GM21390 (cell line): ENCODE measurements around the gene CLEC3B.
"Not testable (repeated sequence)": the region's sequence is repeated elsewhere in the genome, so short reads cannot be mapped to it uniquely, and the experiment has no call there.

Experiments
- ATAC-seq: cut with Tn5 transposase; IDR thresholded peaks from one replicate; pipeline ENCODE4 v1.9.1; 2021; ENCODE audit not compliant: unreplicated experiment

CLEC3B gene

GRCh38 chr3:45026038-45026437 is at the start of gene CLEC3B:
Gene CLEC3B (plus strand): TSS chr3:45026303. CDS start chr3:45026363, 60 bp downstream.
- ATAC-seq: no peak

GRCh38 chr3:44981220-44981619 is 44.9 kb upstream of the CLEC3B start:
- ATAC-seq: no peak

DNA sequence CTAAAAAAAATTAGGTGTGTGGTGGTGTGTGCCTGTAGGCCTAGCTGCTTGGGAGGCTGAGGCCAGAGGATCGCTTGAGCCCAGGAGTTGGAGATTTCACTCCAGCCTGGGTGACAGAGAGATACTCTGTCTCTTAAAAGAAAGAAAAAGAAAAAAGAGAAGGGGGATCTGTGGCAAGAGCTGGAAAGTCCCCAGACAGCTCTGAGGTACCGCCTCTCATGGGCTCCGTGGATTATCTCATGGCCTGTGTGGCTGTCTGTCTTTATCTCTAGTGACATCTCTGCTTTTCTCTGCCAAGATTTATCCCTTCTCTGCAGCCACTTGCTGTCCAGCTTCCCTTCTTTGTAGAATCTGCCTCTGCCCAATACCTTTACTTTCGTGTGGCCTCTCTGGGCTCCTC is 44.4 kb upstream of the CLEC3B start:
- no peak for ATAC-seq

DNA sequence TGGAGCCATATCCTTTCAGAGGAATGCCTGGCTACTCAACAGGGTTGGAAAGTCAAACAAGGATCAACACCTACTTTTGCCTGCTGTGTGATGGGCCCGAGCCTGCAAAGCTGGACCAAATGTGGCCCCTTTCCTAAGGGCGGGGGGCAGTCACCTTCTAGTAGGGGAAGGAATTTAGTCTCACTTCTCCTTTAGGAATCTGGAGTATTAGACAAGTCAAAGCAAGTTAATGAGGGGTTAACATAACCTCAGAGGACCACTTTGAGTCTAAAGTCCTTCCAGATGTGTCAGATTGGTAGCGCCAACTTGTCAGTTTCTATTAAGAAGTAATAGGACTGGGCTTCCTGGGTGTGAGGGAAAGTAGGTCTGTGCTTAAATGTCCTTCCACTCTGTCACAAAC is 43.3 kb upstream of the CLEC3B start:
- ATAC-seq: no peak

- no peak for ATAC-seq
Measured at GRCh38 chr3:44983484-44983941, 42.6 kb upstream of the CLEC3B start.

DNA sequence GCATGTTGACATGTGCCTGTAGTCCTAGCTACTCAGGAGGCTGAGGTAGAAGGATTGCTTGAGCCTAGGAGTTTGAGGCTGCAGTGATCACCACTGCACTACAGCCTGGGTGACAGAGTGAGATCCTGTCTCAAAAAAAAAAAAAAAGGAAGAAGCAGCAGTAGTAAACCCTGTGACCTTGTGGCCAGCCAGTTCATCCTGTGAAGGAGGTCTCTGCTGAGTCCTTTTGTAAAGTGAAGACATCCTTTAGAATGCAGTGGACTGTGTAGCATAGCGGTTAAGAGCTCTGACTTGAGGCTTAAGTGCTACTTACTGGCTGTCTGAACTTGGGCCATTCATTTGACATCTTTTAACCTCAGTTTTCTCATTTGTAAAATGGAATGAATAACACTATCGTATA is 41.8 kb upstream of the CLEC3B start:
- ATAC-seq: no peak

- not testable (repeated sequence) for ATAC-seq
Measured at GRCh38 chr3:44986330-44986729, 39.8 kb upstream of the CLEC3B start.

DNA sequence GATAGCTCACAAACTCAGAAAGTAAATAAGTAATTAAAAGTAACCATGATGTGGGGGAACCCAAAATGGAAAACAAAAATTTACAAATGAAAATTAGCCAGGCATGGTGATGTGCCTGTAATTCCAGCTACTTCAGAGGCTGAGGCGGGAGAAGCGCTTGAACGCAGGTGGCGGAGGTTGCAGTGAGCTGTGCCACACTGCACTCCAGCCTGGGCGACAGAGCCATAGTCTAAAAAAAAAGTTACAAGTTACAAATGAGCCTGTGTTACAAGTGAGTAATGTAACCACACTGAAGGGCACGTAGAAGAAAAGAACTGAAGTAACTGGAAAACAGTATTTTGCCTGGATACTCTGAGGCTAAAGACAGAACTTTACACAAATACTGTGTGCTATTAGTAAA is 38.8 kb upstream of the CLEC3B start:
- ATAC-seq: no peak

GRCh38 chr3:44988073-44988472 is 38.0 kb upstream of the CLEC3B start:
- no peak for ATAC-seq

- ATAC-seq: no peak
Measured at GRCh38 chr3:44989141-44989540, 37.0 kb upstream of the CLEC3B start.

GRCh38 chr3:44989636-44990373 is 36.3 kb upstream of the CLEC3B start:
- no peak for ATAC-seq

GRCh38 chr3:44991326-44991725 is 34.8 kb upstream of the CLEC3B start:
- ATAC-seq: no peak

DNA sequence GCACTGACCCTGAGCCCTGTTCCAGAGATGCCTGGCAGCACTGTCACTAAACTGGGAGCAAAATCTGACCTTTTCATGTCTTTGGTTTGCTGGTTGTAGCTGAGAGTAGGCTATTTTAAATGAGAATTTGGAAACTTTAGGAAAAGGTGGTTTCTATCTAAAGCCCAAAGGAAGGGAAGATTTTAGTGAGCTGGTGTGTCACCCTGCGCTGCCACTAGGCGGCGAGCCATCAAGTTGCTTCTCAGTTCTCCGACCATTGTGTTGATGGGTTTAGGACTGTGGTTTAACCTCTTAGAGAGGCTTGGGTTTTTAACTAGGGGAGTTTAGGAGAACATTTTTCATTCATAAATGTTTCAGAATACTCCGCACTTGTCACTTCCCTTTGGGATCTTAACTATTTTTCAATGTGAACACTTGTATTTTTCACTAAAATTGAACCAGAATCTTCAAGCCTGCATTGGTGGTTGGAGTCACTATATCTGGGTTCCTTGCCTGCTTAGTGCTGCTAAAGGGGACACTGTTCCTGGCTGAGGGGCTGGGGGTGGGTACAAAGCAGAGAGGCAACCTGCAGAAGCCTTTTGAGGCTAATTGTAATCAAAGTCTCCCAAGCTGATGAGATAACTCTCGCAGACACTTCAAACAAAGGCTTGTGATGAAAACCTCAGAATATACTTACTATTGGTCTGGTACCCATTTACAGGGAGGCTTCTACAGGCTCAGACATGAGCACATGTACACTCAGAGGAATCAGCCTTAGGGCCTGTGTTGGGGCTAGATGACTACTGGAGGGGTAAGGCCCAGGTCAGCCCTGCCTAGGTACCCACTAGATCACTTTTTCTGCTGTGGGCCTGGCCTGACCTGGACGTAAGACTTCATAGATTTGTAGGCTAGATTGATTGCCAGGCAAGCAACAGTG is 33.3 kb upstream of the CLEC3B start:
- no peak for ATAC-seq

DNA sequence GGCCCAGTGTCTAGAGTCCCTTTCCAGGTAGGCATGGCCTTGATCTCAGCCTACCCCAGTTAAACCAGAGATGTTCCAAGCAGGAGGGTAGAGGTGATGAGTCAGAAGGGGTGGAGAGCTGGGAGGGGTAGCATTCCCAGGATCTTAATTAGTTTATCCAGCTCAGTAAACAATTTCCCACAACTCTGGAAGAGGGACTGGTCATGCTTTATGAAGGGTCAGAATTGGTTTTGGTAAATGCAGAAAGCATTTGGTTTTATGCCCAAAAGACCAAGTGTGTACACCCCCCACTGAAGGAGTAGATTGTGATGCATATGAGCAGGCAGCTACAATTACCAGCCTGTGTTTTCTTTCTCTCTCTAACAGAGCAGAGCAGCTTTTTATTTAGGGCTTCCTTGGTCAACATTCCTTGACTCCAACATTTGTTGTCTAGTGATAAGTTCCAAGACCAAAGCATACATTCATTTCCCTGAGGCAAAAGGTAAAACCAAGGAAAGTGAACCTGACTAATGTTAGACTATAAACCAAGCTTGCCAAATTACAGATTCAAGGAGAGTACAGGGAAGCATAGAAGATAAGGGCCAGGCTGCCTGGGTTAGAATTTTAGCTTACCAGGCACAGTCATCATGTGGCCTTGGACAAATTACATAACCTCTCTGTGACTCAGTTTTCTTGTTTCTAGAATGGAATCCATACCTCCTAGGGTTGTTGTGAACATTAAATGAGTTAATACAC is 32.5 kb upstream of the CLEC3B start:
- no peak for ATAC-seq

DNA sequence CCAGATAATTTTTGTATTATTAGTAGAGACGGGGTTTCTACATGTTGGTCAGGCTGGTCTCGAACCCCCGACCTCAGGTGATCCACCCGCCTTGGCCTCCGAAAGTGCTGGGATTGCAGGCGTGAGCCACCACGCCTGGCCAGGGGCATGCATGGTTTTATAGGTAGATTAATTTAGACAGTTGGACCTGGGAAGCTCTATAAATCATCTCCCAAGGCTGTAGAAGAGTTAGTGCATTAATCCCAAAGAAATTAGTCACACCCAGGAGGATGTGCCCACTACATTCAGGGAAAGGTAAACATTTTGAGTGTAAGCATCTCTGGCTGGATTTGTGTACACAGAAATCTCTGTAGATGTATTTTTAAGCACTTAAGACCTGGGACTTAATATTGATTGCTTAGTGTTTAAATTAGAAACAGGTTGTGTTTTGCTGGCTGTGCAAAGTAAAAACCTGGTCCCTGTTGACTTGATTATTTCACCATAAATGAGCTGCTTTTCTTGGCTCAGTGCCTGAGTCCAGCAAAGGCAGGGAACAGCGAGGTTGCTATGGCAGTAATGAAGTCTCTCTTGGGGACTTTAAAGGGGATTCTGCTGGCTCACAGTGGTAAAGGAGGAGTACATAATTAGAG is 30.8 kb upstream of the CLEC3B start:
- ATAC-seq: no peak

- no peak for ATAC-seq
Measured at GRCh38 chr3:44996556-44996969, 29.5 kb upstream of the CLEC3B start.

DNA sequence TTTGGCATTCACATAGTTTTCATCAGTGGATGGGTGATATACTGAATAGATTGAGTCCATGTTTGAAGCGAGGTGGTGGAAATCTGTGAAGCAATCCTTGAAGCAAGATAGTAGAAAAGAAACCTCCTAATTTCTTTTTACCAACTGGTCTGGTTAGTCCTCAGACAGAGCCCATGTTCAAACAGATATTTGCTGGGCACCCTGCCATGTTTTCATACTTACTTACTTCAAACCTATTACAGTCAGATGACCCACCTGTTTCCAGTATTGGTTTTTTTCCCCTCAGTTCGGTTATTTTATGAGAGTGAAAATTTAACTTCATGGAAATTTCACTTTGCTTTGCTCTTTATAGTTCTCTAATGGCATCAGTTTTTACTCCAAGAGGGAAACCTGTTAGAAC is 26.3 kb upstream of the CLEC3B start:
- no peak for ATAC-seq

DNA sequence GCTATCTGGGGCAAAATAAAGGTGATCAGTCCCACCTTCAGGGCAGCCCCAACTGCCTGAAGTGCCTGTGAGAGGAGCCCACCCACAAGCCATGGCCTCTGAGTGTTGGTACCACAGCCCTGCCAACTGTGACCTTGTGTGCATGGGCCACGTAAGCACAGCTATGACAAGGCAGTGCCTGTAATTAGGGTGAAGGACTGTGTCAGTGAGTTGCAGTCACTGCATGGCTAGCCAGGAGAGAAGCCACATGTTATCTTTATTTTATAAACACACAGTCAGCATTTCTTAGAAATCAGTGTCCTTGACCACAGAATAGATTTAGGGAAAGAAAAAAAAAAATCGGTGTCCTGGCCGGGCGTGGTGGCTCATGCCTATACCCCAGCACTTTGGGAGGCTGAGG is 25.3 kb upstream of the CLEC3B start:
- ATAC-seq: no peak

- ATAC-seq: no peak
Measured at GRCh38 chr3:45001738-45002137, 24.4 kb upstream of the CLEC3B start.

DNA sequence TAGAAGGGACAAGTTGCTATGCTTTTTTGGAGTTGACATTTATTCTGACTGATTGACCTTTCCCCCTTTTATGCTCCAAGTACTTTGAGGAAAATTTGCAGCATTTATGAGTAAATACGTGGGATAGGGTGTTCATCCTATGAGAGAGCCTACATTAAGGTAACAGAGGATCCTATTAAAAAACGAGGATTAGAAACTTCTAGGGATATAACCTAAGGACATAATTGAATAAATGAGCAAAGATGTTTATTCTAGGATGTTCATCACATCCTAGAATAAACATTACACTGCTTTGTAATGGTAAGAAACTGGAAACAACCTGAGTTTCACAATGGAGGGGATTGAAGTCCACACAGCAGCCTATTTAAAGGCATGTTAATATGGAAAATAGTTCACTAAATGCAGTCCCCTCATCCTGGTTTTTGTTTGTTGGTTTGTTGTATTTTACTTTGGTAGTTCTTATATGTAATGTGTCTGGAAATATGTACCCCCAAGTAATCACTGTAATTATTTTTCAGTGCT is 23.9 kb upstream of the CLEC3B start:
- ATAC-seq: no peak

GRCh38 chr3:45002720-45003119 is 23.4 kb upstream of the CLEC3B start:
- no peak for ATAC-seq
